Measurements from ENCODE around the gene ANAPC15.
"Not testable (repeated sequence)": the region's sequence is repeated elsewhere in the genome, so short reads cannot be mapped to it uniquely, and the experiment has no call there.

ANAPC15 gene

DNA sequence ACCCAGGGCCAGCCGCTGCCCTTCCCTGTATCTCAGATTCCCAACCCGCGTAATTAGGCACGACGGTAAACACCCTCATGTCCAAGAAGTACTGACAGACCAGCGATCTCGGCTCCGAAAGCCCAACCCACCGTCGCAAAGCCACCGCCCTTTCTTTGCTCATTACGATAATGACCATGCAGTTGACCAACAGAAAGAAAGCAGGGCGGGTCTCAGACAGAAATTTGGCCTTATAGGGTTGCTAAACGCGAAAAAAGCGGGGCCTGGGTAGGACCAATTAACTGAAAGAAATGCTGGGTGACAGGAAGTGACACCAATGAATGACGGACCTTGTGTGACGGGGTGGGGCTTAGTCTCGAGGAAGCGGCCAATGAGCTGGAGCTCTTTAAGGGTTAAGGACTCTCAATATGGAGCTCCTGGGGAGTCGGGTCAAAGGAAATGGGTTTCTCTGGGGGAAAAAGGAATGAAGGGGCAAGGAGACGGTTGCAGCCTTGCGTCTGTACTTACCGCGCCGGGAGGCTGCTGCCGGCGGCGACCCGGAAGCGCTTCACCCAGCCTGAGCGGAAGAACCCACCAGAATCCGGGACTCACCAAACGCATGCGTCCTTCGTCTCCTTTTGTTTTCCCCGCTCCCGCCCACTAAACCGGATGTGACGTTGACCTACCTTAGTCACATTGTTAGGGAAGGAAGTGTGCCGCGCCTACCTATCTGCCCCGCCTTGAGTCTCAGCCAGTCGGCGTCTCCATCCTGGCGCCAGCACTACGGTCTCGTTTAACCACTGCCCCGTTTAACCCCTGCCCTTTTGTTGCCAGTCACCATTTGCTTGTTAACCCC, at the start of gene ANAPC15:
ANAPC15 (minus strand) TSS at position 553 of the 835 bp plus-strand sequence. CDS start 1,419 bp downstream, outside the sequence.
- DNase-seq, result peak; percentile 100

GRCh38 chr11:72160319-72160718, 47.8 kb upstream of the ANAPC15 start:
- DNase-seq, result no peak

DNA sequence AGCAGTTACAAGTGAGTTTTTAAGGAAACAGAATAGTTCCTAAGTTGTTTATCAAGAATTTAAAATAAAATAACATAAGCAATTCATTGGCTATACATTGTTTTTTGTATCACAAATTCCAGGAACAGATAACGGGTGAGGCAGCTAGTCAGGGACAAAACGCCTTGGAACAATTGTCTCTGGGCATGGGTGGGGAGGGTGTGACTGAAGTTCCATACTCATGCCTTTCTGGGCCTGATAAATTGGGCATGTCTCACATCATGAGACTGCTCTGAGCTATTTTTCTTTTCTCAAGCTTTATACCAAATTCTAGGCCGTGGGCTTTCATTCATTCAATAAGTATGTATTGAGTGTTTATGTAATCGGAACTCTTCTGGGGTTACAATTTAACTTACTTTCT, 44.6 kb upstream of the ANAPC15 start:
- DNase-seq, result no peak

GRCh38 chr11:72155751-72156150, 43.3 kb upstream of the ANAPC15 start:
- no peak for DNase-seq

DNA sequence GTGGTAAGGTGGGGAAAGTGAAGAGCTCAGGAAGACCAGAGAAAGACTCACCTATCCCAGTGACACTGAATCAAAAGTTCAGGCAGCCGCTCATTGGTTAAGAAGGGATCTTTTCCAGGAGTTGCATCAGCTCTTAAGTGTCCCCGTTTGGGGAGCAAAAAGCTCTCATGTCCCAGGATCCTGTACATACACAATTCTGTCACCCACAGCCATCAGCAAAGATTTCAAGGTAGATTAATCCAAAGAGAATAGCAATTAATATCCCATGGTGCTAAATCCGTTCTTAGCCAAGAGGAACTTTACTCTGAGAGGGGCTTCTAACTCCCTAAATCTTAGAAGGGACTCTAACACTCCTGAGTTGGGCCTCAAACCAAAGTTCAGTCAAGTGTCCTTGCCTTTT, 42.3 kb upstream of the ANAPC15 start:
- DNase-seq, result no peak

DNA sequence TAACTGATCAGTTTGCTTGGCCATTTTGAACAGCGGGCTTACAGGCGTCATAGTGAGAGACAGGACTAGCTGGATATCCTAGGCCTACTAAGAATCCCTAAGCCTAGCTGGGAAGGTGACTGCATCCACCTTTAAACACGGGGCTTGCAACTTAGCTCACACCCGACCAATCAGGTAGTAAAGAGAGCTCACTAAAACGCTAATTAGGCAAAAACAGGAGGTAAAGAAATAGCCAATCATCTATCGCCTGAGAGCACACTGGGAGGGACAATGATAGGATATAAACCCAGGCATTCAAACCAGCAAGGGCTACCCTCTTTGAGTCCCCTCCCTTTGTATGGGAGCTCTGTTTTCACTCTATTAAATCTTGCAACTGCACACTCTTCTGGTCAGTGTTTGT, 41.4 kb upstream of the ANAPC15 start:
- not testable (repeated sequence) for DNase-seq

GRCh38 chr11:72150882-72151281, 38.4 kb upstream of the ANAPC15 start:
- no peak for DNase-seq

DNA sequence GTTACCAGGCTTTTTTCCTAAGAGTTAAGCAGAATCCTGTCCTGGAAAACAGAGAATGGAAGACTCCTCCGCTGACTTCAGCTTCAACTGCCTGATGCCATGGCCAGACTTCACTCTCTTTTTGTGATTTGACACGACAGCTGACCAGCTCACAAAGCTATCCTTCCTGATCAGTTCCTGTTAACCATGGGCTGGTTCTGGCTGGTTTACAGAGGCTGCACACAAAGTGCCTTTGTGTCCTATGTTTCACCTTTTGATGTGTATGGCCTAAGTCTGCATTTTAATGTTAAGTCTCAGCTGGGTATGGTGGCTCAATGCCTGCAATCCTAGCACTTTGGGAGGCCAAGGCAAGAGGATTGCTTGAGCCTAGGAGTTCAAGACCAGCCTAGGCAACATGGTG, 34.1 kb upstream of the ANAPC15 start:
- DNase-seq, result no peak

DNA sequence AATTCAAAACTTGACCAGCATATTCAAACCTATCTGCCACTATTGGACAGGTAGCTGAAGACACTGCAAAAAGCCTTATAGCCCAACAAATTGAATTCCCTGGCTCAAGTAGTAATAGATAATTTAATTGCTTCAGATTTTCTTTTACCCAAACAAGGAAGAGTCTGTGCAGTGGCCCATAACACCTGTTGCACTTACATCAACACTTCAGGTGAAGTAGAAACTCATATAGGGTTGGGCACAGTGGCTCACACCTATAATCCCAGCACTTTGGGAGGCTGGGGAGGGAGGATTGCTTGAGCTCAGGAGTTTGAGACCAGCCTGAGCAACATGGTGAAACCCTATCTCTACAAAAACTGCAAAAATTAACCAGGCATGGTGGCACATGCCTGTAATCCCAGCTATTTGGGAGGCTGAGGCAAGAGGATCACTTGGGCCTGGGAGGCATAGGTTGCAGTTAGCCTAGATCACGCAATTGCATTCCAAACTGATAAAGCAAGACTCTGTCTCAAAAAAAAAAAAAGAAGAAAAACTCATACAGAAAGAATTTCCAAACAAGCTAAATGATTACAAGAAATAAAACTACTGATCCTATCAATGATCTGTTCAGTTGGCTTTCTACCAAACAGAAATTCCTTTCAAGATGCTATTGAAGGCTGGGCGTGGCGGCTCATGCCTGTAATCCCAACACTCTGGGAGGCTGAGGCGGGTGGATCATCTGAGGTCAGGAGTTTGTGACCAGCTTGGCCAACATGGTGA, 32.5 kb upstream of the ANAPC15 start:
- DNase-seq, result no peak

DNA sequence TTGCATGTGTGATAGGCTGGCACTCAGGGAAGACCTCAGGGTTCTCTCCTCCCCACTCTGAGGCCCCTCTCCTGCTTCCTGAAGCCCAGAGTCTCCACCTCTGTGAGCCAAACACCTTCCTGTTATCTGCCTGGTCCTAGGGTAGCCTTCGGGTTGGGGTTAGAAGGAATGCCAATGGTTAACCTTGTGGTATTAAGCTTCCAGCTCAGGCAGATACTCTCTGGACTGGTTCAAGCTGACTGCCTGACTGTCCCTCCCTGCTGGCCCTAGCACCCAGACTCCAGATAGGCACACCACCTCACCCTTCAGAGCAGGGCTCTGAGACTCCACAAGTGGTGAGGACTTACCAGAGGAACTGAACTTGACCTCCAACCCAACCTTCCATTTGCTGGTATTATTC, 30.0 kb upstream of the ANAPC15 start:
- DNase-seq, result not testable (repeated sequence)

- not testable (repeated sequence) for DNase-seq
Observed at GRCh38 chr11:72142086-72142485, 29.6 kb upstream of the ANAPC15 start.

DNA sequence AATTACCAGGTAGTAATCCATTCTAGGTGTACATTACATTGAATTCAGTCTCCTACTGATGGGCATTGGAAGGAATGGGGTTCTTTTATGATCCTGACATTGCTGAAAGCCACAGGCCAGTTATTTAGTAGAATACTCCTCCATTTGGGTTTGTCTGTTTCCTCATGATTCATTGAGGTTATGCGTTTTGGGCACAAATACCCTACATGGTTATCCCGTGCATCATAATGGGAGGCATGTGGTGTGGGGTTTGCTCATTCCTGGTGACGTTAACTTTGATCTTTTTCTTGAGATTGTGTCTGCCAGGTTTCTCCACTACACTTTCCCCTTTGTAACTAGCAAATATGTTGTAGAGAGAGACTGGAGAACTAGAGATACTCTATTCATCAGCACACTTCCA, 28.6 kb upstream of the ANAPC15 start:
- DNase-seq, result no peak

GRCh38 chr11:72140661-72141060, 28.2 kb upstream of the ANAPC15 start:
- DNase-seq, result no peak

GRCh38 chr11:72139500-72139899, 27.0 kb upstream of the ANAPC15 start:
- DNase-seq, result no peak

GRCh38 chr11:72138821-72139390, 26.4 kb upstream of the ANAPC15 start:
- DNase-seq, result no peak

DNA sequence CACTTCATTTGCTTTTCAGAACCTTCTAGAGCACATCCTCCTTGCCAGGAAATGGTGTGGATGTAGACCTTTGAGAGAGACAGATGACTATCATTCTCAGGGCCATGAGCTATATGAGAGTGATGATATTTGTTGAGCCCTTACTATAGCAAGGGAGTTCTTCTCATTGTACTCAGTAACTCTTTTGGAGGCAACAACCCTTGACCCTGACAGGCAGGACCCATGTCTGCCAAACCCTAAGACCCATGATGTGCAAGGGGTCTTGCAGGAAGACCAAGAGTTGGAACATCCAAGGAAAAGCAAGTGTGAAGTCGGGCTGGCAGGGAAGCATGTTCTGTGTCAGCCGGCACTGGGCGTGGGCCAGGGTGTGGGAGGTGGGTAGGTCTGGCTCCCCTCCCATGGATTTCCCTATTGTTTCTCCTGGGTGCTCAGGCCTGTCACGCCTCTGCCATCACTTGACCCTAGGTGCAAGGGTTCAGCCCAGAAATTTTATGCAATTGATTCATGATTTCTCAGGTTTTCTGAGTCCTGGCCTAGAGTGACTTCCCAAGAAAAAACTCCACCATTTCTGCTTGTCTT, 24.3 kb upstream of the ANAPC15 start:
- DNase-seq, result peak; percentile 51

DNA sequence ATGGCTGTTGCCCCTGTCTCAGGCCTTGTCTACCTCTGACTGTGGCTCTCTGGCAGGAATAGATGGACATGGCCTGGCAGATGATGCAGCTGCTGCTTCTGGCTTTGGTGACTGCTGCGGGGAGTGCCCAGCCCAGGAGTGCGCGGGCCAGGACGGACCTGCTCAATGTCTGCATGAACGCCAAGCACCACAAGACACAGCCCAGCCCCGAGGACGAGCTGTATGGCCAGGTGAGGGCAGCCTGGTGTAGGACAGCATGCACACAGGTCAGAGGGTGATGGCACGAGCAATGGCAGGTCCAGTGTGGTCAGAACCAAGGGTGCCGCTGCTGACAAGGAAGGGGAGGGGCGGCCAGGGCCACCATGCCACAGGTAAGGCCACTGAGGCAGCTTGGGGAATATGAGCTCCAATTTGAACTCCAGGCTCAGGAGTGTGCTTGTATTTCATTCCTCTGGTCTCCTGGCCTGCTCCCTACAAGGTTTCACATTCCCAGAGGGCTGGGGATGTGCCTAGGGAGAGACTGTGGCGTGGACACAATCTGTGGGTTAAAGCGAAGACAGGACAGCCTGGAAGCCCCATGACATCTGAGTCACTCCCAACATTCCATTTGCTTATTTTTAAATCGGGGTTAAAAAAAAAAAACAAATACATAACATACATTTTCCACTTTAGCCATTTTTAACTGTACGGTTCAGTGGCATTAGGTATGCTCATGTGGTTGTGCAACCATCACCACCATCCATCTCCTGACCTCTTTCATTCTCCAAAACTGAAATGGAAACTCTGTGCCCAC, 23.6 kb upstream of the ANAPC15 start:
- no peak for DNase-seq

GRCh38 chr11:72135473-72135872, 23.0 kb upstream of the ANAPC15 start, which contains the start of gene FOLR3:
Gene FOLR3 (plus strand): TSS chr11:72135725. CDS start chr11:72135953, 228 bp downstream.
- DNase-seq, result peak; percentile 29

DNA sequence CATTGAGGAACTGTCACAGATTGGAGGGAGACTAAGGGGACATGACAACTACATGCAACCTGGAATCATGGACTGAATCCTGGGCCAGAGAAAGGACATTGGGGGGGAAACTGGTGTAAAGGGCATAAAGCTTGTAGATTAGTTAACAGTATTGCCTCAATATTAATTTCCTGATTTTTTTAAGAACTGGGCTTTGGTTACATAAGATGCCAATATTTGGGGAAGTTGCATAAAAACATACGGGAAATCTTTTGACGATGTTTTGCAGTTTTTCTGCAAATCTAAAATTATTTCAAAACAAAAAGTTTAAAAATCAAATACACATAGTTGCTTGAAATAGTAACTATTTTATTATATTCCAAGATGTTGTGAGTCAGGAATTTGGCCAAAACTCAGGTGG, 20.2 kb upstream of the ANAPC15 start:
- peak; percentile 58 for DNase-seq

GRCh38 chr11:72129381-72129780, 16.9 kb upstream of the ANAPC15 start:
- DNase-seq, result no peak

DNA sequence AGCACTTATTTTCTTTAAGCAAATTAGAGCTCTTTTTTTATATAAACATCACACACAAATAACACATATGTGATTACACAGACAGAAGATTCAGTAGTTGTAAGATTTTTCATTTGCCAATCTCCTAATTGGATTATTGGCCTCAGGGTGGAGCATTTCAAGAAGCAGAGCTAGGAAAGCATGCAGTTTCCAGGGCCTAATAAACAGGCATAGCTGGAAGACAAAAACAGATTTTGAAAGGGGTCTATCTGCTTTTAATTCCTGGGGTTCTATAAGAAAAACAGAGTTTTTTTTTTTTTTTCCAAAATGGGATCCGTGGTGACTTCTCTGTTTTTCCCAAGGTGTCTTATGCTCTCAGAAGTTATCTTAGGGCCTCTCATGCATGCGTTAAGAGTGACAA, 15.4 kb upstream of the ANAPC15 start:
- no peak for DNase-seq

DNA sequence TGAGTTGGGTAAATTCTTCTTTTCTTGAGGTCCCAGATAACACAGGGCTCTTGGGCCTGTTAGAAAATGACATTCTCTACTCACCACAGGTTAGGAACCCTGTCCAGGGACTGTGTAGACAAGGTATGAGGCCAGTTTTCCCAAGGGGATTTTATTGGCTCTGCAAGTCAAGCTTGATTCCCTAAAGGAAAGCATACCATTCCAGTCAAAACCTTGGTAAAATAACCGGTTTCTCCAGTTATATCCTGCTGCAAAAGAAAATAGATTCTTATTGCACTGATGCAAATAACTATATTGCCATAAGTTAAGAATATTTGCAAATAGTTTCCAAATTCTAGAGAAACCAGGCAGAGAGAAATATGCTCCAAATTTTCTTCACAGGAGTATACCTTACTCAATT, 13.5 kb upstream of the ANAPC15 start:
- no peak for DNase-seq

Measured in suppressor macrophage treated with lipopolysaccharide for 4 hours (primary cell).